GM12873 (cell line): ENCODE measurements around the gene ZSWIM6.

Experiments used
- CTCF ChIP-seq: IDR thresholded peaks from 2 replicates; pipeline ENCODE4 v1.5.1; 2012; ENCODE audit warnings: low read depth, mild to moderate bottlenecking, moderate library complexity, low read length, control low read depth; ENCODE audit not compliant: insufficient read depth; ENCODE audit errors: missing control alignments

Gene ZSWIM6

GRCh38 chr5:61394793-61395192 is 62.7 kb downstream of the ZSWIM6 start:
- TF ChIP-seq CTCF: no peak

- TF ChIP-seq CTCF: no peak
These were observed 65.2 kb downstream of the ZSWIM6 start for GRCh38 chr5:61397238-61397637.

- no peak for TF ChIP-seq CTCF
These were observed 65.9 kb downstream of the ZSWIM6 start for GRCh38 chr5:61397937-61398336.

- TF ChIP-seq CTCF: no peak
These were observed 66.4 kb downstream of the ZSWIM6 start for GRCh38 chr5:61398440-61398839.

GRCh38 chr5:61399679-61400078 is 67.6 kb downstream of the ZSWIM6 start:
- no peak for TF ChIP-seq CTCF

- TF ChIP-seq CTCF: no peak
These were observed 69.7 kb downstream of the ZSWIM6 start for GRCh38 chr5:61401726-61402125.

GRCh38 chr5:61402244-61402823 is 70.3 kb downstream of the ZSWIM6 start:
- TF ChIP-seq CTCF: no peak
